Sigmoid colon (tissue), 4 donors: Measurements from ENCODE around the gene CASQ2.

Experiments
- CTCF ChIP-seq, 4 experiments: fragments of 450-650 bp in 3 of 4; fragments of 200-600 bp in 1 of 4; IDR thresholded peaks; one replicate each; pipeline ENCODE4 v1.5.1; 2016 to 2019; ENCODE audit warnings: antibody characterized with exemption in 4 of 4, mild to moderate bottlenecking in 3 of 4, moderate library complexity in 2 of 4
- POLR2A ChIP-seq, 2 donors: fragments of 450-650 bp; IDR thresholded peaks; one replicate each; pipeline ENCODE4 v1.6.1; 2016; ENCODE audit warnings: antibody characterized with exemption in 2 of 2, mild to moderate bottlenecking in 2 of 2, moderate library complexity in 2 of 2
- POLR2AphosphoS5 ChIP-seq, 4 donors: sonication (generic); formaldehyde crosslinking; IDR thresholded peaks; one replicate each; pipeline ENCODE4 v1.6.1; 2017; ENCODE audit warnings: antibody characterized with exemption in 4 of 4

DNA sequence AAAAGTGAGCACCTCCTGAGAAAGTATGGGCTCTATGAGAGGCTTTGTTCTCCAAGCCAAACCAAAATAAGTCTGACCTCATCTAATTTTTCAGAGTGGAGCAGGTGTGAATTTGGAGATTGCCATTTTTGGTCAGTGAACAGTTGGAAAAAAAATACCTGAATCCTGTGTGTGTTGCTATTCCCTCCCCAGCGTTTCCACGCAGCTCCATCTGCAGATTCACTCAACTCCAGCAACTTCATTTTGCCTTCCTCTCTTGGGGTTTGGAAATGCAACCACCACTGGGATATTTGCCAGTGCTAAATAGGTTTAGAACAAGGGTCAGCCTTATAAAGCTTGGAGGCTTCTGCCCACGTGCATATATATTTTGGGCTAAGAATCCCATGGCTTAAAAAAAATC is 11.2 kb downstream of the CASQ2 start:
- no peak for TF ChIP-seq CTCF (IDR thresholded peaks at IDR 0.05)
- TF ChIP-seq POLR2AphosphoS5 (IDR thresholded peaks at IDR 0.05) = no peak
- TF ChIP-seq POLR2A (IDR thresholded peaks at IDR 0.05) = no peak
